GM12892 (cell line): ENCODE results near the gene ACAP1.
"Not testable (repeated sequence)": the region's sequence is repeated elsewhere in the genome, so short reads cannot be mapped to it uniquely, and the experiment has no call there.

Experiments used
- POLR2A ChIP-seq: IDR thresholded peaks from 2 replicates; pipeline ENCODE4 v1.6.1; 2011; ENCODE audit warnings: low read depth, low read length, control low read depth
- TAF1 ChIP-seq: IDR thresholded peaks from 2 replicates; pipeline ENCODE4 v1.6.1; 2011; ENCODE audit warnings: low read depth, mild to moderate bottlenecking, control low read depth, low read length, borderline replicate concordance

- not testable (repeated sequence) for TF ChIP-seq POLR2A, TAF1
Measured at GRCh38 chr17:7368599-7368994, 32.3 kb downstream of the ACAP1 start.
